ENCODE results near the gene PRND. TPM values are rescaled to one million over a fixed set of nuclear protein-coding genes. Genes with fewer than 3 reads are reported as not detected.
"Not testable (repeated sequence)": the region's sequence is repeated elsewhere in the genome, so short reads cannot be mapped to it uniquely, and the experiment has no call there.

Gene PRND
- total RNA-seq, 1 donor from 2014 or later: not detected

DNA sequence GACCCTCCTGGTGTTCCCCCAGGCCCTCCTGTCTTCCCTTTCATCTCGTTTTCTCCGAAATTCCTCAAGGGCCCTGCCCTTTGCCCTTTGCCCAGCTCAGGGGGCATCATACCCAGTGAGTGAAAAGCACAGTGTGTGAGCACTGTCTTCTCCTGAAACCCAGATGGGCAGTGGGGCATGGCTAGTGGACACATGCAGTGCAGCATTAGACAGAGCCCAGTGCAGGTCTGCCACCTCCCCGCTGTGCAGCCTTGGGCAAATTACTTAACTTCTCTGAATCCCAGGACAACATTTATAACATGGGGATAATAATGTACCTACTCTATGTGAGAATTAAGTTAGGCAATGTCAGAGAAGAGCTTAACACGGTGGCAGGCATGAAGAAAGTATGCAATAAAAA, 1.3 kb downstream of the PRND start:
- Histone ChIP-seq H3K27me3 (ENCODE audit: control insufficient read depth, insufficient read depth, low read length) (peaks cover 12% of the 10 kb centered on the region), H3K36me3 (ENCODE audit: control insufficient read depth, insufficient read depth, low read length) (no peaks in the 10 kb centered on the region), H3K4me3 (ENCODE audit: low read depth, low read length) (no peak overlapping the region)
- TF ChIP-seq, protein P1, sequence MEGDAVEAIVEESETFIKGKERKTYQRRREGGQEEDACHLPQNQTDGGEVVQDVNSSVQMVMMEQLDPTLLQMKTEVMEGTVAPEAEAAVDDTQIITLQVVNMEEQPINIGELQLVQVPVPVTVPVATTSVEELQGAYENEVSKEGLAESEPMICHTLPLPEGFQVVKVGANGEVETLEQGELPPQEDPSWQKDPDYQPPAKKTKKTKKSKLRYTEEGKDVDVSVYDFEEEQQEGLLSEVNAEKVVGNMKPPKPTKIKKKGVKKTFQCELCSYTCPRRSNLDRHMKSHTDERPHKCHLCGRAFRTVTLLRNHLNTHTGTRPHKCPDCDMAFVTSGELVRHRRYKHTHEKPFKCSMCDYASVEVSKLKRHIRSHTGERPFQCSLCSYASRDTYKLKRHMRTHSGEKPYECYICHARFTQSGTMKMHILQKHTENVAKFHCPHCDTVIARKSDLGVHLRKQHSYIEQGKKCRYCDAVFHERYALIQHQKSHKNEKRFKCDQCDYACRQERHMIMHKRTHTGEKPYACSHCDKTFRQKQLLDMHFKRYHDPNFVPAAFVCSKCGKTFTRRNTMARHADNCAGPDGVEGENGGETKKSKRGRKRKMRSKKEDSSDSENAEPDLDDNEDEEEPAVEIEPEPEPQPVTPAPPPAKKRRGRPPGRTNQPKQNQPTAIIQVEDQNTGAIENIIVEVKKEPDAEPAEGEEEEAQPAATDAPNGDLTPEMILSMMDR (IDR thresholded peaks at IDR 0.05; ENCODE audit: insufficient read depth, low read length, poor library complexity, severe bottlenecking): no peak
- no peak for DNase-seq (ENCODE audit: low read depth)

DNA sequence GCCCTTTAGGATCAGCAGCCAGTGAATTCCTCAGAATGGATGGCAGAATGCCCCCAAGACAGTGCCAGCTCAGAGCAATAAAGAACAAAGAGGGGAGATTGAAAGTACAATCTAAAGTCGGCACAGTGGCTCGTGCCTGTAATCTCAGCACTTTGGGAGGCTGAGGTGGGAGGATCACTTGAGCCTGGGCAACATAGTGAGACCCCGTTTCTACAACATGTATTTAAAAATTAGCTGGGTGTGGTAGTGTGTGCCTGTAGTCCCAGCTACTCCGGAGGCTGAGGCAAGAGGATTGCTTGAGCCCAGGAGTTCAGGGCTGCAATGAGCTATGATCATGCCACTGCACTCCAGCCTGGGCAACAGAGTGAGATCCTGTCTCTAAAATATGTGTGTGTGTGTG, 1.8 kb downstream of the PRND start:
- H3K27me3 ChIP-seq (ENCODE audit: control insufficient read depth, insufficient read depth, low read length): peaks cover 12% of the 10 kb centered on the region
- DNase-seq (ENCODE audit: low read depth); H3K4me3 ChIP-seq (ENCODE audit: low read depth, low read length); H3K36me3 ChIP-seq (ENCODE audit: control insufficient read depth, insufficient read depth, low read length): not testable (repeated sequence)

DNA sequence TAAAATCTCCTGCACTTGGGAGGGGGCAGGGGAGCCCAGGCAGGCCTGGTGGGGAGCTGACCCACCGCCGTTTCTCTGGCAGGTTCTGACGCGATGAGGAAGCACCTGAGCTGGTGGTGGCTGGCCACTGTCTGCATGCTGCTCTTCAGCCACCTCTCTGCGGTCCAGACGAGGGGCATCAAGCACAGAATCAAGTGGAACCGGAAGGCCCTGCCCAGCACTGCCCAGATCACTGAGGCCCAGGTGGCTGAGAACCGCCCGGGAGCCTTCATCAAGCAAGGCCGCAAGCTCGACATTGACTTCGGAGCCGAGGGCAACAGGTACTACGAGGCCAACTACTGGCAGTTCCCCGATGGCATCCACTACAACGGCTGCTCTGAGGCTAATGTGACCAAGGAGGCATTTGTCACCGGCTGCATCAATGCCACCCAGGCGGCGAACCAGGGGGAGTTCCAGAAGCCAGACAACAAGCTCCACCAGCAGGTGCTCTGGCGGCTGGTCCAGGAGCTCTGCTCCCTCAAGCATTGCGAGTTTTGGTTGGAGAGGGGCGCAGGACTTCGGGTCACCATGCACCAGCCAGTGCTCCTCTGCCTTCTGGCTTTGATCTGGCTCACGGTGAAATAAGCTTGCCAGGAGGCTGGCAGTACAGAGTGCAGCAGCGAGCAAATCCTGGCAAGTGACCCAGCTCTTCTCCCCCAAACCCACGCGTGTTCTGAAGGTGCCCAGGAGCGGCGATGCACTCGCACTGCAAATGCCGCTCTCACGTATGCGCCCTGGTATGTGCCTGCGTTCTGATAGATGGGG, 3.0 kb downstream of the PRND start:
- no peak for DNase-seq (ENCODE audit: low read depth)
- TF ChIP-seq, protein P1 (IDR thresholded peaks at IDR 0.05; ENCODE audit: insufficient read depth, low read length, poor library complexity, severe bottlenecking): no peak
- Histone ChIP-seq H3K4me3 (ENCODE audit: low read depth, low read length) (no peak overlapping the region), H3K36me3 (ENCODE audit: control insufficient read depth, insufficient read depth, low read length) (no peaks in the 10 kb centered on the region), H3K27me3 (ENCODE audit: control insufficient read depth, insufficient read depth, low read length) (peaks cover 12% of the 10 kb centered on the region)

DNA sequence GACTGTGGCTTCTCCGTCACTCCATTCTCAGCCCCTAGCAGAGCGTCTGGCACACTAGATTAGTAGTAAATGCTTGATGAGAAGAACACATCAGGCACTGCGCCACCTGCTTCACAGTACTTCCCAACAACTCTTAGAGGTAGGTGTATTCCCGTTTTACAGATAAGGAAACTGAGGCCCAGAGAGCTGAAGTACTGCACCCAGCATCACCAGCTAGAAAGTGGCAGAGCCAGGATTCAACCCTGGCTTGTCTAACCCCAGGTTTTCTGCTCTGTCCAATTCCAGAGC, 3.5 kb downstream of the PRND start:
- Histone ChIP-seq H3K4me3 (ENCODE audit: low read depth, low read length) (no peak overlapping the region), H3K27me3 (ENCODE audit: control insufficient read depth, insufficient read depth, low read length) (peaks cover 12% of the 10 kb centered on the region), H3K36me3 (ENCODE audit: control insufficient read depth, insufficient read depth, low read length) (no peaks in the 10 kb centered on the region)
- no peak for DNase-seq (ENCODE audit: low read depth)
- TF ChIP-seq, protein P1 (IDR thresholded peaks at IDR 0.05; ENCODE audit: insufficient read depth, low read length, poor library complexity, severe bottlenecking): no peak

DNA sequence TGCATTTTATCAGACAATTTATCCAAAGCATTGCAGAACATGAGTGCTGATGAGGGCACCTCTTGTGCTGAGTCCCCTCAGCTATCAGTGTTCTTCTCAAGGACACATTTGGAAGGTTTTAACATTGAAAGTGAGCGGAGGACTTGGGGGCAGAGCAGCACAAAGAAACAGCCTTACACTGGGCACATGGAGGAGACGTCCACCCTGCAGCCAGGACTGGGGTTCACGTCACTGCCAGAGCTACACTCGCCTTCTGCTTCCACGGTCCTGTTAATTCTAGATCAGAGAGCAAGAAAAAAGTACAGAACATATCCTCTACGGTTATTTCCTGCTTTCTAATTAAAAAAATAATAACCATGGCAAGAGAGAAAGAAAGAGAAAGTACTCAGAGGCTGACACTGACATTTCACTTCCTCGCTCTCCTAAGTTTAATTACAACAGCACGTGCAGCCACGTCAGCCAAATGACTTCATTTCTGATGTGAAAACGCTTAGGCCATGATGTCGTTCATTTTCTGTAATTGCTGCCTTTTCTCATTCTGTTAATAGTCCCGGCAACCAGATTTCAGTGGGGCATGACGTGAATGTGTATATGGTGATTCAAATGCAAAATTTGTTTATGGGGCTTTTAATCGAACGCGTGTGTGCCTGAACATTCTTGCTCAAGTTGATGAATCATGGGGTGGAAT, 5.1 kb downstream of the PRND start:
- no peak for DNase-seq (ENCODE audit: low read depth)
- TF ChIP-seq, protein P1 (IDR thresholded peaks at IDR 0.05; ENCODE audit: insufficient read depth, low read length, poor library complexity, severe bottlenecking): no peak
- Histone ChIP-seq H3K36me3 (ENCODE audit: control insufficient read depth, insufficient read depth, low read length) (no peaks in the 10 kb centered on the region), H3K4me3 (ENCODE audit: low read depth, low read length) (no peak overlapping the region), H3K27me3 (ENCODE audit: control insufficient read depth, insufficient read depth, low read length) (peaks cover 9% of the 10 kb centered on the region)

DNA sequence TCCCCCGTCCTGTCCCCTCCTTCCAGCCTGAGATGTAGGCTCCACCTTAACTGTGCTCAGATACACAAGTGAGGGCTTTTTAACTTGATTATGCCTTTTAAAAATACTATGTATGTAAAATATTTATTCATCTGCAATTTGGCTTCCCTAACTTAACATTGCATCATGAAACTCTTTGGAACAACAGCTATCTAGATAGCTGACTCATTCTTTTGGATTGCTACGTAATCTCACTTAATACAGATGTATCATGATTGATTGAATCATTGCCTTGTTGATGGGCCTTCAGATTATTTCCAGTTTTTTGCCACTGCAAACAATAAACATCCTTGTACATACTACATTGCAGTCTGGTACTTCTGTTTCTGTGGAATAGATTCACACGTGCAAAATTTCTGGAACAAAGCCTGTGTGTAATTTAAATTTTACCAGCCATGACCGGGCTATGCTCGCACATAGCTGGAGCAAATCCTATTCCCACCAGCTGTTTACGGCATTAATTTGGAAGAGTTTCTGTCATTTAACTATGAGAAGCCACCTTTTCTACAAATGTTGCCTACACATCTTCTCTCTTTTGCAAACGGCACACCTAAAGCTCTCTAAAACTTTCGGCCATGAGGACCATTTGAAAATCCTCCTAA, 6.5 kb downstream of the PRND start:
- Histone ChIP-seq H3K4me3 (ENCODE audit: low read depth, low read length) (no peak overlapping the region), H3K36me3 (ENCODE audit: control insufficient read depth, insufficient read depth, low read length) (no peaks in the 10 kb centered on the region), H3K27me3 (ENCODE audit: control insufficient read depth, insufficient read depth, low read length) (no peaks in the 10 kb centered on the region)
- no peak for DNase-seq (ENCODE audit: low read depth)
- TF ChIP-seq, protein P1 (IDR thresholded peaks at IDR 0.05; ENCODE audit: insufficient read depth, low read length, poor library complexity, severe bottlenecking): no peak

All from kidney epithelial cell (primary cell).